Measurements from ENCODE around the gene FBXL14.
A peak's percentile ranks its signal among the peaks of the same experiment; 100 is the strongest.

- TF ChIP-seq CTCF (IDR thresholded peaks at IDR 0.05; ENCODE audit: low read depth, low read length, missing input control): peak; percentile 90
- no peak for TF ChIP-seq GABPA (IDR thresholded peaks at IDR 0.05 in 1 of 2, conservative IDR thresholded peaks at IDR 0.05 in 1 of 2)
- TF ChIP-seq ZBTB33 (IDR thresholded peaks at IDR 0.05): no peak
- no peak for TF ChIP-seq HNF4G (IDR thresholded peaks at IDR 0.05)
- TF ChIP-seq HNF4A (conservative IDR thresholded peaks at IDR 0.05): no peak
- no peak for TF ChIP-seq JUND (IDR thresholded peaks at IDR 0.05)
- no peak for TF ChIP-seq REST (IDR thresholded peaks at IDR 0.05)
- no peak for TF ChIP-seq ATF3 (IDR thresholded peaks at IDR 0.05)
- no peak for TF ChIP-seq EGR1 (IDR thresholded peaks at IDR 0.05; ENCODE audit: low read depth in 2 of 2)
- no peak for TF ChIP-seq FOXA1 (IDR thresholded peaks at IDR 0.05)
- TF ChIP-seq MAX (IDR thresholded peaks at IDR 0.05): no peak
- no peak for TF ChIP-seq RXRA (IDR thresholded peaks at IDR 0.05)
These were observed 10.8 kb downstream of the FBXL14 start for GRCh38 chr12:1583421-1584078.
